ENCODE measurements around the gene SPAG9.

DNA sequence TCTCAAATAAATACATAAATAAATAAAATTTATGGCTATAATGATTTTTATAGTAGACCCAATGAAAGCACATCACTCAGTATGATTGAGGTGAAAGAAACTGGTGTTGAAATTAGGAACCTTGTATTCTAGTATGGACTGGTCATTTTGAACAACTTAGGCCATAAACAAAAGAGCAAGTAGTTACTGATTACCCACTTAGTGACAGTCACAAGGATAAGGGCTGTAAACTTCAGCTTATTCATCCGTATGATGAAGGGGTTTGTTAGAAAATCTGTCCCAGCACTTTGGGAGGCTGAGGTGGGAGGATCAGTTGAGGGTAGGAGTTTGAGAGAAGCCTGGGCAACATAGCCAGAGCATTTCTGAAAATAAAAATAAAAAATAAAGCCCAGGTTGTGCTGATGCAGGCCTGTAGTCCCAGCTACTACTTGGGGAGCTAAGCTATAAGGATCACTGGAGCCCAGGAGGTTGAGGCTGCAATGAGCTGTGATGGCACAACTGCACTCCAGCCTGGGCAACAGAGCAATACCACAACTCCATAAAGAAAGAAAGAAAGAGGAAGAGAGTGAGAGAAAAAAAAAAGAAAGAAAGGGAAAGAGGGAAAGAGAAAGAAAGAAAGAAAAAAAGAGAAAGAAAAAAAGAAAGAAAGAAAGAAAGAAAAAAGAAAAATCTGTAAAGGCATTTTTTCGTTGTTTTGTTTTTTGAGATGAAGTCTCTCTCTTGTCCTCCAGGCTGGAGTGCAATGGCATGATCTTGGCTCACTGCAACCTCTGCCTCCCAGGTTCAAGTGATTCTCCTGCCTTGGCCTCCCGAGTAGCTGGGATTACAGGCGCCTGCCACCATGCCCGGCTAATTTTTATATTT, 4.2 kb upstream of the SPAG9 start:
- TF ChIP-seq, protein P1, sequence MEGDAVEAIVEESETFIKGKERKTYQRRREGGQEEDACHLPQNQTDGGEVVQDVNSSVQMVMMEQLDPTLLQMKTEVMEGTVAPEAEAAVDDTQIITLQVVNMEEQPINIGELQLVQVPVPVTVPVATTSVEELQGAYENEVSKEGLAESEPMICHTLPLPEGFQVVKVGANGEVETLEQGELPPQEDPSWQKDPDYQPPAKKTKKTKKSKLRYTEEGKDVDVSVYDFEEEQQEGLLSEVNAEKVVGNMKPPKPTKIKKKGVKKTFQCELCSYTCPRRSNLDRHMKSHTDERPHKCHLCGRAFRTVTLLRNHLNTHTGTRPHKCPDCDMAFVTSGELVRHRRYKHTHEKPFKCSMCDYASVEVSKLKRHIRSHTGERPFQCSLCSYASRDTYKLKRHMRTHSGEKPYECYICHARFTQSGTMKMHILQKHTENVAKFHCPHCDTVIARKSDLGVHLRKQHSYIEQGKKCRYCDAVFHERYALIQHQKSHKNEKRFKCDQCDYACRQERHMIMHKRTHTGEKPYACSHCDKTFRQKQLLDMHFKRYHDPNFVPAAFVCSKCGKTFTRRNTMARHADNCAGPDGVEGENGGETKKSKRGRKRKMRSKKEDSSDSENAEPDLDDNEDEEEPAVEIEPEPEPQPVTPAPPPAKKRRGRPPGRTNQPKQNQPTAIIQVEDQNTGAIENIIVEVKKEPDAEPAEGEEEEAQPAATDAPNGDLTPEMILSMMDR (IDR thresholded peaks at IDR 0.05) = no peak
- no peak for TF ChIP-seq POLR2A (IDR thresholded peaks at IDR 0.05)
- no peak for TF ChIP-seq EP300 (IDR thresholded peaks at IDR 0.05)
- no peak for TF ChIP-seq POLR2AphosphoS5 (IDR thresholded peaks at IDR 0.05)

Measured in upper lobe of left lung (tissue), 4 donors.